AG04450 (cell line): Measurements from ENCODE around the gene UPP1. TPM values are rescaled to one million over a fixed set of nuclear protein-coding genes. Genes with fewer than 3 reads are reported as not detected.

ENCODE experiments used
- CTCF ChIA-PET: fragments of 300-600, 350-600 bp; formaldehyde crosslinking; extraction: SDS; loops from one replicate; lab custom pipeline; 2022; ENCODE audit warnings: antibody characterized with exemption, inconsistent platforms; lab: Charles Lee
- POLR2A ChIA-PET: fragments of 350-600 bp; formaldehyde crosslinking; extraction: SDS; loops from one replicate; lab custom pipeline; 2021; ENCODE audit warnings: antibody characterized with exemption, inconsistent platforms; lab: Yijun Ruan, JAX
- DNase-seq: peaks from one replicate; pipeline ENCODE4 v3.0.0-alpha.2; 2011; ENCODE audit warnings: low read depth, low spot score
- H3K27ac ChIP-seq: one replicate; pipeline ENCODE4 v1.5.1; 2012; ENCODE audit warnings: low read depth, low read length, control low read depth
- H3K27me3 ChIP-seq: one replicate; pipeline ENCODE4 v1.6.0; 2012; ENCODE audit warnings: low read length; ENCODE audit not compliant: control insufficient read depth, insufficient read depth
- H3K4me3 ChIP-seq: 2 replicates; pipeline ENCODE4 v1.5.1; 2011; ENCODE audit warnings: mild to moderate bottlenecking, low read depth, low read length, control low read depth
- H3K9me3 ChIP-seq: 2 replicates; pipeline ENCODE4 v1.5.1; 2012; ENCODE audit warnings: low read length; ENCODE audit not compliant: control insufficient read depth, insufficient read depth
- CTCF ChIP-seq: IDR thresholded peaks from 2 replicates; pipeline ENCODE4 v1.5.1; 2011; ENCODE audit warnings: low read depth, low read length, control low read depth, inconsistent platforms
- polyA plus RNA-seq: library from polyadenylated mRNA; depleted of rRNA; stranded (reverse); fragments of >200 nt; gene quantifications from 2 replicates; pipeline ENCODE4 v1.2.3, GENCODE V29; 2011

Gene UPP1
- polyA plus RNA-seq, 1 experiment, result 7.9 TPM

- H3K9me3 ChIP-seq, result no peaks in the 10 kb centered on the region
- TF ChIP-seq CTCF, result no peak
- no peak overlapping the region for H3K27ac ChIP-seq
- ChIA-PET POLR2A (no interaction called here), CTCF (interaction anchor here (1.0 to 7.0 kb wide), 2 partner anchors 22 to 23 kb away, joined by 5 to 54 read pairs; no protein-coding TSS in a partner anchor)
- H3K27me3 ChIP-seq, result no peaks in the 10 kb centered on the region
- H3K4me3 ChIP-seq, result no peak overlapping the region
- DNase-seq, result no peak
Observed at GRCh38 chr7:48132792-48133191, 43.7 kb downstream of the UPP1 start.

- CTCF ChIA-PET, result interaction anchor here (0.6 to 4.8 kb wide), 6 partner anchors 9 to 539 kb away, joined by 3 to 20 read pairs (median 3); no protein-coding TSS in a partner anchor
- Histone ChIP-seq H3K4me3 (no peak overlapping the region), H3K27ac (no peak overlapping the region), H3K27me3 (no peaks in the 10 kb centered on the region), H3K9me3 (no peaks in the 10 kb centered on the region)
- TF ChIP-seq CTCF, result peak; percentile 57
- no peak for DNase-seq
- POLR2A ChIA-PET, result interaction anchor here (0.6 kb wide), 1 partner anchor 803 kb away, joined by 3 read pairs; no protein-coding TSS in a partner anchor
Observed at GRCh38 chr7:48139459-48139858, 50.4 kb downstream of the UPP1 start.

GRCh38 chr7:48140001-48140681, 51.1 kb downstream of the UPP1 start:
- no peak overlapping the region for H3K27ac ChIP-seq
- no peak overlapping the region for H3K4me3 ChIP-seq
- POLR2A ChIA-PET, result interaction anchor here (0.6 kb wide), 1 partner anchor 804 kb away, joined by 3 read pairs; no protein-coding TSS in a partner anchor
- H3K27me3 ChIP-seq, result no peaks in the 10 kb centered on the region
- DNase-seq, result no peak
- TF ChIP-seq CTCF, result no peak
- H3K9me3 ChIP-seq, result no peaks in the 10 kb centered on the region
- CTCF ChIA-PET, result interaction anchor here (1.3 to 4.8 kb wide), 4 partner anchors 15 to 30 kb away, joined by 3 to 20 read pairs (median 10); no protein-coding TSS in a partner anchor

GRCh38 chr7:48141521-48141920, 52.5 kb downstream of the UPP1 start:
- H3K4me3 ChIP-seq, result no peak overlapping the region
- no peaks in the 10 kb centered on the region for H3K27me3 ChIP-seq
- no peak overlapping the region for H3K27ac ChIP-seq
- DNase-seq, result no peak
- CTCF ChIA-PET, result interaction anchor here (0.8 to 3.1 kb wide), 4 partner anchors 13 to 196 kb away, joined by 4 to 13 read pairs (median 6); no protein-coding TSS in a partner anchor
- no peak for TF ChIP-seq CTCF
- POLR2A ChIA-PET, result no interaction called here
- no peaks in the 10 kb centered on the region for H3K9me3 ChIP-seq

GRCh38 chr7:48144291-48144768, 55.3 kb downstream of the UPP1 start:
- CTCF ChIA-PET, result interaction anchor here (2.2 kb wide), 1 partner anchor 10 kb away, joined by 13 read pairs; no protein-coding TSS in a partner anchor
- Histone ChIP-seq H3K27ac (no peak overlapping the region), H3K27me3 (peaks cover 7% of the 10 kb centered on the region), H3K9me3 (no peaks in the 10 kb centered on the region), H3K4me3 (no peak overlapping the region)
- no peak for TF ChIP-seq CTCF
- no peak for DNase-seq
- POLR2A ChIA-PET, result no interaction called here
